GM21529 (cell line): ENCODE measurements around the gene TNC.

ENCODE experiments used
- ATAC-seq: cut with Tn5 transposase; IDR thresholded peaks from one replicate; pipeline ENCODE4 v1.9.1; 2021; ENCODE audit not compliant: unreplicated experiment

The TNC gene

GRCh38 chr9:115015018-115015635 lies 102.8 kb downstream of the TNC start:
- no peak for ATAC-seq

GRCh38 chr9:115014438-115014837 lies 103.5 kb downstream of the TNC start:
- ATAC-seq, result no peak

GRCh38 chr9:115013998-115014397 lies 104.0 kb downstream of the TNC start:
- ATAC-seq, result no peak

GRCh38 chr9:115012486-115012885 lies 105.5 kb downstream of the TNC start:
- no peak for ATAC-seq

GRCh38 chr9:115010874-115011273 lies 107.1 kb downstream of the TNC start:
- ATAC-seq, result no peak

- ATAC-seq, result no peak
These were observed 109.3 kb downstream of the TNC start for GRCh38 chr9:115008536-115009270.

- no peak for ATAC-seq
These were observed 111.3 kb downstream of the TNC start for GRCh38 chr9:115006660-115007059.

GRCh38 chr9:115005322-115005721 lies 112.6 kb downstream of the TNC start:
- ATAC-seq, result no peak

- no peak for ATAC-seq
These were observed 113.4 kb downstream of the TNC start for GRCh38 chr9:115004545-115004944.

- ATAC-seq, result no peak
These were observed 115.4 kb downstream of the TNC start for GRCh38 chr9:115002371-115003120.

- ATAC-seq, result no peak
These were observed 117.7 kb downstream of the TNC start for GRCh38 chr9:115000217-115000639.

GRCh38 chr9:114998326-114998725 lies 119.6 kb downstream of the TNC start:
- no peak for ATAC-seq

- no peak for ATAC-seq
These were observed 122.2 kb downstream of the TNC start for GRCh38 chr9:114995681-114996221.

GRCh38 chr9:114994768-114995167 lies 123.2 kb downstream of the TNC start:
- ATAC-seq, result no peak

- ATAC-seq, result no peak
These were observed 126.1 kb downstream of the TNC start for GRCh38 chr9:114991861-114992260.

GRCh38 chr9:114990901-114991300 lies 127.1 kb downstream of the TNC start:
- ATAC-seq, result no peak

GRCh38 chr9:114989600-114990410 lies 128.2 kb downstream of the TNC start:
- ATAC-seq, result peak; percentile 62

- ATAC-seq, result peak; percentile 65
These were observed 128.9 kb downstream of the TNC start for GRCh38 chr9:114988962-114989599.

GRCh38 chr9:114987116-114987515 lies 130.8 kb downstream of the TNC start:
- no peak for ATAC-seq

GRCh38 chr9:114985959-114986501 lies 131.9 kb downstream of the TNC start:
- ATAC-seq, result no peak
